Stimulated activated naive CD8-positive, alpha-beta T cell treated with anti-CD3 and anti-CD28 coated beads, Interleukin-15, amount 100 ng/mL, for 72 hours (primary cell): ENCODE data around the gene RAD51B.

ENCODE experiments used
- ATAC-seq: fragments of 150-1000 bp; cut with Tn5 transposase; 2 replicates; pipeline ENCODE4 v1.10.0; 2021; ENCODE audit warnings: mild to moderate bottlenecking, moderate library complexity
- DNase-seq, 2 donors: peaks; one replicate each; pipeline ENCODE4 v3.0.0; 2021 to 2022
- H3K27ac Mint-ChIP-seq, 2 donors: one replicate each; pipeline ENCODE4 v1.8.0; 2022; ENCODE audit warnings: mild to moderate bottlenecking in 2 of 2, mixed read lengths in 2 of 2, moderate library complexity in 2 of 2
- H3K27me3 Mint-ChIP-seq: one replicate; pipeline ENCODE4 v1.8.0; 2022; ENCODE audit warnings: mixed read lengths
- H3K4me1 Mint-ChIP-seq: one replicate; pipeline ENCODE4 v1.8.0; 2022; ENCODE audit warnings: mild to moderate bottlenecking, mixed read lengths
- H3K4me3 Mint-ChIP-seq, 2 donors: one replicate each; pipeline ENCODE4 v1.8.0; 2022; ENCODE audit warnings: mild to moderate bottlenecking in 2 of 2, mixed read lengths in 2 of 2, moderate library complexity in 1 of 2
- H3K9me3 Mint-ChIP-seq, 2 donors: one replicate each; pipeline ENCODE4 v1.8.0; 2022; ENCODE audit warnings: mixed read lengths in 2 of 2

RAD51B gene

GRCh38 chr14:68737086-68737485, 917.5 kb downstream of the RAD51B start:
- no peak overlapping the region for H3K27ac Mint-ChIP-seq
- H3K27me3 Mint-ChIP-seq = no peaks in the 10 kb centered on the region
- ATAC-seq = no peak
- H3K4me3 Mint-ChIP-seq = no peak overlapping the region
- peaks cover 11 to 12% of the 10 kb centered on the region in 2 donors for H3K9me3 Mint-ChIP-seq
- peaks cover 53% of the 10 kb centered on the region for H3K4me1 Mint-ChIP-seq
- no peak for DNase-seq

DNA sequence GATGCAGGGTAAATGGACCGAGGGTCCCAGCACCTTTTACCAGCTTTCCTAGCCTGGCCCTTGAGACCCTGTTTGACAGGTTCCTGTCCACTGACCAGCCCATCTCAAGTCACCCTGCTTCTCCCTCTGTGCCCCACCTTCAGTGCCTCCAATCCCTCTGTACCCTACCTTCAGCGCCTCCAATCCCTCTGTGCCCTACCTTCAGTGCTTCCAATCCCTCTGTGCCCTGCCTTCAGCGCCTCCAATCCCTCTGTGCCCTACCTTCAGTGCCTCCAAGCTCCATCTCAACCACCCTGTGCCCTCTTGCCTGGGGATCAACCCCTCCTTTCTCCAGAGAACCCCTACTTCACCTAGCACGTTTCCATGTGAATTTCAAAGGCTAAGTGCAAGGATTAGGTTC, 919.0 kb downstream of the RAD51B start:
- Mint-ChIP-seq H3K4me1 (peaks cover 38% of the 10 kb centered on the region), H3K4me3 (no peak overlapping the region), H3K27ac (no peak overlapping the region), H3K9me3 (peaks cover 11 to 12% of the 10 kb centered on the region in 2 donors), H3K27me3 (no peaks in the 10 kb centered on the region)
- DNase-seq (no peak), ATAC-seq (no peak)

- no peaks in the 10 kb centered on the region for H3K27me3 Mint-ChIP-seq
- H3K9me3 Mint-ChIP-seq = peaks cover 11 to 12% of the 10 kb centered on the region in 2 donors
- DNase-seq (no peak), ATAC-seq (no peak)
- peaks cover 27% of the 10 kb centered on the region for H3K4me1 Mint-ChIP-seq
- no peak overlapping the region for H3K4me3 Mint-ChIP-seq
- H3K27ac Mint-ChIP-seq = no peak overlapping the region
Observed at GRCh38 chr14:68739701-68740100, 920.1 kb downstream of the RAD51B start.

DNA sequence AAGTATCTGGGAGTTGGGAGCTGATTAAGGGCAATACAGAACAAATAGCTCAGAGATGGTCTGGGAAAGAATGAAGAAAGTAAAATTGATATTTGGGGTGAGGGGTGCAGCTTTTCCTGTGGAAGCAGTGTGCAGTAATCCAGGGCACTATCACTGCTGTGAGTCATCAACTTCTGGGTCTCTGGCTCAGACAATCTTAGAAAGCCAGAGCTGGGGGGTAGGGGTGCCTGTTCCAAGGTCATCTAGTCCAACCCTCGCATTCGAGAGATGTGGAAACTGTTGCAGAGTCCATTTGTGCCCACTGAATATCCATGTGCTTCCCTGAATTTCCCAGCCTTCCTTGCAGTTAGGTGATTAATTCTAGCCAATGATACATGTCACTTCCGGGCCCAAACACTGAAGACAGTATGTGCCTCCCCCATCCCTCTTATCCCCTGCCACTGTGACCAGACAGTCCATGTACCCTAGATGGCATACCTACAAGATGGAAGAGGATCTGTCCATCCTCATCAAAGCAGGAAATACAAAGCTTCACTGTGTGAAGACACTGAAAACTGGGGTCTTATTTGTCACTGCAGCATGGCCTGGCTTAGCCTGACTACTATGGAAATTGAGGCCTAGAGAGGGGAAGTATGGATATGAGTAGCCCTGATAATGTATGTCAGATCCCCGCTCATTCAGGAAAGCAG, 921.4 kb downstream of the RAD51B start:
- Mint-ChIP-seq H3K9me3 (peaks cover 11 to 12% of the 10 kb centered on the region in 2 donors), H3K4me1 (peaks cover 16% of the 10 kb centered on the region), H3K27me3 (no peaks in the 10 kb centered on the region), H3K4me3 (no peak overlapping the region), H3K27ac (no peak overlapping the region)
- DNase-seq (no peak), ATAC-seq (no peak)

- Mint-ChIP-seq H3K9me3 (peaks cover 11 to 12% of the 10 kb centered on the region in 2 donors), H3K27ac (no peak overlapping the region), H3K4me3 (no peak overlapping the region), H3K27me3 (no peaks in the 10 kb centered on the region), H3K4me1 (peaks cover 11% of the 10 kb centered on the region)
- DNase-seq (no peak), ATAC-seq (no peak)
Observed at GRCh38 chr14:68741477-68741791, 921.9 kb downstream of the RAD51B start.

DNA sequence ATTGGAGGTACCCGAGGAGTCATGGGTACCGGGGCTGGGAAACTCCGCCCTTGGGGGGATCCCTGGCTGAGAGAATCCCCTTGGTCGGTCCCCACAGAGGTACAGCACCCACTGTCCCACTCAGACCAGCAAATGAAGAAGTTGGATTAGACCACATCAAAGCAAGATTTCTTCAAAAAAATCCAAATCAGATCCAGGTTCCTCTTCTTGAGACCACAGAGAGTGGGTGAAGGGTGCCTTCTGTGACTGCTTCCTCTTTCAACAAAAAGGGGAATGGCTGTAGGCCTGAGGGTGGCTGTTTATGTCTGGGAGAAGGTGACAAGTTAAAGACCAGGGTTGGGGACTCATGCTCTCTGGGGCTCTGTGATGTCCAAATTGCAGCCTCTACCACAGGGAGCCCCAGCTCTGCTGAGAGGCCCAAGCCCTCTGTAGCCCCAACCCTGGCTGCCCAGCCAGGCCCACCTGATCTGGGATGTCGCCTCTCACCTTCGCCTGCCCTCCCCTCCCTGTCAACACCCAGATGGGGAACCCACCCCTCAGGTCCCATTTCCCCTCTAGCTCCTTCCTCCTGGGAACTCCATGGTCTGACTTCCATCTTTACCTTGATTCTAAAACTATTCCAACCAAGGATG, 922.4 kb downstream of the RAD51B start:
- peaks cover 11 to 12% of the 10 kb centered on the region in 2 donors for H3K9me3 Mint-ChIP-seq
- H3K27me3 Mint-ChIP-seq = no peaks in the 10 kb centered on the region
- H3K4me1 Mint-ChIP-seq = peaks cover 5% of the 10 kb centered on the region
- no peak overlapping the region for H3K27ac Mint-ChIP-seq
- no peak for ATAC-seq
- no peak overlapping the region for H3K4me3 Mint-ChIP-seq
- DNase-seq = no peak

GRCh38 chr14:68744613-68745012, 925.0 kb downstream of the RAD51B start:
- Mint-ChIP-seq H3K4me3 (no peak overlapping the region), H3K9me3 (peaks cover 11 to 12% of the 10 kb centered on the region in 2 donors), H3K4me1 (peaks cover 2% of the 10 kb centered on the region), H3K27ac (no peak overlapping the region), H3K27me3 (peaks cover 8% of the 10 kb centered on the region)
- no peak for ATAC-seq
- no peak for DNase-seq

DNA sequence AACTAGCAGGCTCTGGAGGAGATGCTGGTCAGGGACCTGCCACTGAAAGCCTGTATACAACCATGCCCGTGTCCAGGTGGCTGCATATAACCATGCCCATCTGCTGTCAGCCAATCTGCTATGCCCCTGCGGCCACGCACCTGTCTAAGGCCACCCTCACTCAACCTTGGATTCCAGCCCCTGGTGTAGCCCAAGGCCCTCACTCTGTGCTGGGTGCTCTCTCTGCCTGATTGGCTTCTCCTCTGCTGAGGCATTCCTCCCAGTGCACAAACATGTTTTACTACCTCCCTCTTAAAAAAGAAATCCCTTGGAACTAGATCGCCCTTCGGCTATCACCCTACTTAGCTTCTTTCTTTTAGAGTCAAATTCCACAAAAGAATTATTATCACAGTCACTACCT, 927.8 kb downstream of the RAD51B start:
- Mint-ChIP-seq H3K4me3 (no peak overlapping the region), H3K27ac (no peak overlapping the region), H3K27me3 (peaks cover 8% of the 10 kb centered on the region), H3K4me1 (peaks cover 6% of the 10 kb centered on the region), H3K9me3 (no peaks in the 10 kb centered on the region)
- DNase-seq (no peak), ATAC-seq (no peak)

- Mint-ChIP-seq H3K27ac (no peak overlapping the region), H3K4me1 (peaks cover 6% of the 10 kb centered on the region), H3K4me3 (no peak overlapping the region), H3K27me3 (peaks cover 8% of the 10 kb centered on the region), H3K9me3 (no peaks in the 10 kb centered on the region)
- no peak for DNase-seq
- no peak for ATAC-seq
Observed at GRCh38 chr14:68748260-68748659, 928.7 kb downstream of the RAD51B start.

- ATAC-seq (no peak), DNase-seq (no peak)
- Mint-ChIP-seq H3K27ac (no peak overlapping the region), H3K4me1 (peaks cover 6% of the 10 kb centered on the region), H3K27me3 (peaks cover 8% of the 10 kb centered on the region), H3K9me3 (no peaks in the 10 kb centered on the region), H3K4me3 (no peak overlapping the region)
Observed at GRCh38 chr14:68748691-68749090, 929.1 kb downstream of the RAD51B start.

GRCh38 chr14:68749487-68750475, 930.2 kb downstream of the RAD51B start:
- no peak overlapping the region for H3K4me3 Mint-ChIP-seq
- H3K27ac Mint-ChIP-seq = peak overlapping the region in 1 of 2 donors; percentile 42
- H3K9me3 Mint-ChIP-seq = no peaks in the 10 kb centered on the region
- ATAC-seq (no peak), DNase-seq (no peak)
- peaks cover 6% of the 10 kb centered on the region for H3K4me1 Mint-ChIP-seq
- H3K27me3 Mint-ChIP-seq = peaks cover 8% of the 10 kb centered on the region

DNA sequence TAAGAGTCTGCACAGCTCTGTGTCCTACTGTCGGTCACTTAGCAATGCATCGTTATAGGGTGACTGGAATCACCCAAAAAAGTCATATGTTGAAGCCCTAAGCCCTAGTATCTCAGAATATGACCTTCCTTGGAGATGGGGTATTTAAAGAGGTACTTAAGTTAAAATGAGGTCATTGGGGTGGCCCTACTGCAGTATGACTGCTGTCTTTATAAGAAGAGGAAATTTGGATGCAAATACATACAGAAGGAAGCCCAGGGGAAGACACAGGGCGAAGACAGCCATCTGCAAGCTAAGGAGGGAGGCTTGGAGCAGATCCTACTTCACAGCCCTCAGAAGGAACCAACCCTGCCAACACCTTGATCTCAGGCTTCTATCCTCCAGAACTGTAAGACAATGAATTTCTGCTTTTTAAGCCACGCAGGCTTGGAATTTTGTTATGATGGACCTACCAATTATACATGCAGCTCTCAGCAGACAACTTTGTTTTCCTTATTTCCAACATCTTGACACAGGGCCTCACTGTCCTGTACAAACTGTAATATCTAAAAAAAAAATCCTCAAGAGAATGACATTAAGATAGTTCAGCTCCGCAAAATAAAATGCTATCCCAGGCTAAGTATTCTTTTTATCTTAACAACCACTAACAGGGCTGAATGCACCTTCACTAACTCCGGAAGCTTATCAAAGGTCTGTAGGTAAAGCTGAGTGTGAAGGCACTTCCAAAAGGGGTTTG, 932.9 kb downstream of the RAD51B start:
- H3K27ac Mint-ChIP-seq = no peak overlapping the region
- DNase-seq = no peak

GRCh38 chr14:68753690-68754089, 934.1 kb downstream of the RAD51B start:
- H3K4me1 Mint-ChIP-seq = peaks cover 21% of the 10 kb centered on the region
- H3K27me3 Mint-ChIP-seq = no peaks in the 10 kb centered on the region
- DNase-seq (no peak), ATAC-seq (no peak)
- no peak overlapping the region for H3K27ac Mint-ChIP-seq
- H3K9me3 Mint-ChIP-seq = no peaks in the 10 kb centered on the region
- H3K4me3 Mint-ChIP-seq = no peak overlapping the region

More for the DNA sequence above, 932.9 kb downstream of the RAD51B start:
- Mint-ChIP-seq H3K4me3 (no peak overlapping the region), H3K4me1 (peaks cover 11% of the 10 kb centered on the region), H3K27me3 (peaks cover 7% of the 10 kb centered on the region), H3K9me3 (no peaks in the 10 kb centered on the region)
- ATAC-seq = no peak

GRCh38 chr14:68755016-68755353, 935.4 kb downstream of the RAD51B start:
- DNase-seq (no peak), ATAC-seq (no peak)
- Mint-ChIP-seq H3K27ac (no peak overlapping the region), H3K27me3 (no peaks in the 10 kb centered on the region), H3K4me3 (no peak overlapping the region), H3K9me3 (no peaks in the 10 kb centered on the region), H3K4me1 (peaks cover 20% of the 10 kb centered on the region)

DNA sequence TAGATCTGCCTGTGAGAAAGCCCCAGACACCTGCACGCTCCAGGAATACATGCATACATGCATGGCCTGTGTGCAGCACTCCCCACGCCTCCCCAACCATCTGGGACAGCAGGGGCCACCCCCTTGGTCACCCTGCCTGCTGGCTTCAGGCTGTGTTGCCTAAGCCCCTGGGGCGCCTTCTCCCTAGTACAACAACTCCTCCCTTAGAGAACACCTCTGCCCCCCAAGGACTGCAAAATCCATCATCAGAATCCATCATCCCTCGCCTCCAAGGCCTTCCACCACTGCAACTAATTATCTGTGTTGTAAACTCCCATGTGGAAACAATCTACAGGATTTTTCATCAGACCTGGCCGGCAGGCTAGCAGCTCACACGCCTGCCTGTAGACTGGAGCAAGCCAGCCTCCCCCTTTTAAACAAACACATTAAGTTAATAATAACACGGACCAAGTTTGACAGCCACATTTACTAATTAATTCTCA, 936.5 kb downstream of the RAD51B start:
- Mint-ChIP-seq H3K9me3 (no peaks in the 10 kb centered on the region), H3K4me3 (no peak overlapping the region), H3K27ac (no peak overlapping the region), H3K4me1 (peaks cover 22% of the 10 kb centered on the region), H3K27me3 (no peaks in the 10 kb centered on the region)
- ATAC-seq = no peak
- DNase-seq = no peak
